ENCODE data around the gene RASL10B.

- TF ChIP-seq POLR2A (IDR thresholded peaks at IDR 0.05; ENCODE audit: low read length): no peak
- TF ChIP-seq GATA1 (IDR thresholded peaks at IDR 0.05; ENCODE audit: low read depth, low read length): no peak
Measured at GRCh38 chr17:35775583-35775982, 44.1 kb downstream of the RASL10B start.

Measured in erythroblast (primary cell).